Sciatic nerve (tissue), 2 donors: ENCODE measurements around the gene PHACTR3. TPM values are rescaled to one million over a fixed set of nuclear protein-coding genes. Genes with fewer than 3 reads are reported as not detected.
"Not testable (repeated sequence)": the region's sequence is repeated elsewhere in the genome, so short reads cannot be mapped to it uniquely, and the experiment has no call there.

Source experiments
- ATAC-seq: fragments of 200-7000 bp; cut with Tn5 transposase; one replicate; pipeline ENCODE4 v1.9.1; 2020; ENCODE audit warnings: mild to moderate bottlenecking, moderate library complexity
- DNase-seq: peaks from one replicate; pipeline ENCODE4 v3.0.0-alpha.2; 2020; ENCODE audit warnings: low spot score
- intact Hi-C: fragments of 100-400 bp; cut with DNase I; formaldehyde crosslinking; loops from one replicate; pipeline ENCODE4 v1.14.2; 2022
- total RNA-seq: library from RNA; stranded (reverse); fragmentation: NEBNext Ultra II Directional; extraction: Animal tissue kit (Norgen Biotek cat#: 25700); gene quantifications from one replicate; pipeline ENCODE4 v1.2.1, GENCODE V29; 2021
- donor health status: DM: no; HTN: no; CAD: no.
- donor health status: DM: no; HTN: no; CAD: no.

Gene PHACTR3
- total RNA-seq = not detected

GRCh38 chr20:59603781-59604541, at the start of gene PHACTR3:
PHACTR3 (plus strand) TSS chr20:59604540; CDS start chr20:59605015, 475 bp downstream.
- intact Hi-C loops = loop anchor here (10.0 kb wide), 1 partner anchor 151 kb away; no protein-coding TSS in a partner anchor
- ATAC-seq = no peak
- no peak for DNase-seq

DNA sequence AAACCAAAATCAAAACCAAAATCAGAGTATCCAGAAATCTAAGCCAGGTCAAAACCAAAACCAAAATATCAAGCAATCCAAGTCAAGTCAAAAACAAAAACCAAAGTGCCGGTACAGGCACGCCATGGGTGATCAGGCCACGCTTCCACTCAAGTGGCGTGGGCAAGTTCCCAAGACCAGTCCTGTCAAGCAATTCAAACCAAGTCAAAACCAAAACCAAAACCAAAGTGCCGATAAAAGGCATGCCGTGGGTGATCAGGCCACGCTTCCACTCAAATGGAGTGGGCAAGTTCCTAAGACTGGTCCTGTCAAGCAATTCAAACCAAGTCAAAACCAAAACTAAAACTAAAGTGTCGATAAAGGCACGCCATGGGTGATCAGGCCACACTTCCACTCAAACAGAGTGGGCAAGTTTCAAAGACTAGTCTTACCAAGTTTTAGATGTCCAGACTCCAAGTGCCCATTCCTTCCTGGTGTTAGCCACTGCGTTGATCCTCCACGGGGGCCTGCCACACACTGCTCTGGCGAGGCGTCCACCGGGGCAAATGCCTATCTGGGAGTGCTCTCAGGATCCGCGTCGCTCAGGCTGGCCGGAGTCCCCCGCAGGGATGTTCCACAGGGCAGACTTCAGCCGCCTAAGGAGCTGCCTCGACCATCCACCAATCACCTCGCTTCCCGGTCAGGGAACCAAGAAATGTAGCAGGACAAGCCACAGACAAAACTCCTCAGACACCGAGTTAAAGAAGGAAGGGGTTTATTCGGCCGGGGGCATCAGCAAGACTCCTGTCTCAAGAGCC, 46.4 kb upstream of the PHACTR3 start:
- ATAC-seq, DNase-seq, intact Hi-C loops: not testable (repeated sequence)

DNA sequence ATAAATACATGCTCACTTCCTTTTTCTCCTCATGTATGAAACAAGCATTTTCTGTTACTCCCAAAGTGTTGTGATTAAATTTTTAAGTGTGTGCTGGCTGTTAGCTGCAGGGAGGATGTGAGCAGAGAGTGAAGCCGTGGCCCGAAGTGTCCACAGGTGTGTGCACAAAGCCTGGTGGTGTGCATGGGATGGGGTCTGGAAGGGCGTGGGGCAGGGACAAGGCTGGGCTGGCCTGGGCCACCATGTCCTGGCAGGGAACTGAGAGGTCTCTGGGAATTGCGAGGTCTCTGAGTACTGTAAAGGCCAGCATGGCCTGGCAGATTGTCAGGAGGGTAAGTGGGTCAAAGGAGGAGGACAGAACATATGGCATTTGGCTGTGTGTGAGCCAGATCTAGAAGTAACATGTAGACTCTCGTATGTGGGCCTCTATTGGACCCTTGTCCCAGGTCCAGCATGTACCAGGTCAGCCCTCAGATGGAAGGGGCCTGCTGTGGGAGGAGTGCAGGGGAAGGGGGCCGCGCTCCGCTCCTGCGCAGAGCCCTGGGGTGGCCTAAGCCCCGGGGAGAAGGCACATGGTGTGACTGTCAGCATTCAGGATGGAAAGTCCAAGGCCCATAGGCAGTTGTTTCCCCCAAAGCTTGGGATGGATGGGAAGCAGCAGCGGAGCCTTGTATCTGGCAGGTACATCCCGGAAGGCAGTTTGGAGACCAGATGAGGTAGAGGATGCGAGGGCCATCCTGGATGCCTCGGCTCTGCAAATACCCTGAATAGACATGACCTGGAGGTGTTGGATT, 45.1 kb upstream of the PHACTR3 start:
- no peak for ATAC-seq
- intact Hi-C loops = no loop called here
- peak; percentile 41 for DNase-seq

- intact Hi-C loops = no loop called here
- DNase-seq (no peak), ATAC-seq (no peak)
Measured at GRCh38 chr20:59559863-59560262, 44.5 kb upstream of the PHACTR3 start.

GRCh38 chr20:59560588-59561227, 43.6 kb upstream of the PHACTR3 start:
- ATAC-seq = no peak
- intact Hi-C loops = no loop called here
- DNase-seq = peak; percentile 39

GRCh38 chr20:59561228-59561605, 43.1 kb upstream of the PHACTR3 start:
- intact Hi-C loops = no loop called here
- DNase-seq (peak; percentile 42), ATAC-seq (no peak)

DNA sequence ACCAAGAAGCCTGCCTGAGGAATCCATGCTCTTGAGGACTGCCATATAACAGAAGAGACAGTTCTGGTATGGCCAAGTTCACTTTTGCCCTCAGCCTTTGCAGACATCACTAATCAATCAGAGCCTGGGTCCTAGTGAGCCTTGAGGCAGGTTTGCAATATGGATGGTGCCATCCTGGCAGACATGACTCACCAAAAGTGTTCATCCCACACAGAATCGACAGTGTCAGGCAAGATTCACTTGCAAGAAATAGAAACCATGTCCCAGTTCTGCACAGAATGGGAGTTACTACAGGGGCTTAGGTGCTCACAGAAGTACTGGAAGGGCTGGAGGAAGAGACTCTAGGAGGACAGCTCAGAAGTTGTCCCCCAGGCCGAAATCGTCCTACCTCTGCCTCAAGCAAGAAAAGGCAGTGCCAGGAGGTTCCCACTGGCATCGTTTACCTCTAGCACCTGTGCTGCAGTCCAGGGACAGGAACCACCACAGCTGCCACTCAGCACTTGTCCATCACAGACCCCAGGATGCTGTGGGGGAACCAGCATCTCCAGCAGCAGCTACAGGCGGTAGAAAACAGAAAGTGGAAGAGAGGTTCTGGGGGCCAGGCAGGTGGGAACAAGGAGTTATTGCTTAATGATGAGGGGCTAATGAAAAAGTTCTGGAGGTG, 42.6 kb upstream of the PHACTR3 start:
- DNase-seq = no peak
- no peak for ATAC-seq

GRCh38 chr20:59564171-59564570, 40.2 kb upstream of the PHACTR3 start:
- ATAC-seq (peak; percentile 21), DNase-seq (no peak)
- intact Hi-C loops = no loop called here

More for the DNA sequence above, 42.6 kb upstream of the PHACTR3 start:
- intact Hi-C loops = no loop called here

DNA sequence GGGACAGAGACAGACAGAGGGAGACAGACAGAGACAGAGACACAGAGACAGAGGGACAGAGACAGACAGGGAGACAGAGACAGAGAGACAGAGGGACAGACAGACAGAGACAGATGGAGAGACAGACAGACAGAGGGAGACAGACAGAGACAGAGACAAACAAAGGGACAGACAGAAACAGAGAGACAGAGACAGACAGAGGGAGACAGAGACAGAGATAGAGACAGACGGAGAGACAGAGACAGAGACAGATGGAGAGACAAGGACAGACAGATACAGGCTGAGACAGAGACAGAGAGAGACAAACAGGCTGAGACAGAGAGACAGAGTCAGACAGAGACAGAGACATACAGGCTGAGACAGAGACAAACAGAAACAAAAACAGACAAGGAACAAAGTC, 39.4 kb upstream of the PHACTR3 start:
- intact Hi-C loops = no loop called here
- ATAC-seq (no peak), DNase-seq (no peak)

DNA sequence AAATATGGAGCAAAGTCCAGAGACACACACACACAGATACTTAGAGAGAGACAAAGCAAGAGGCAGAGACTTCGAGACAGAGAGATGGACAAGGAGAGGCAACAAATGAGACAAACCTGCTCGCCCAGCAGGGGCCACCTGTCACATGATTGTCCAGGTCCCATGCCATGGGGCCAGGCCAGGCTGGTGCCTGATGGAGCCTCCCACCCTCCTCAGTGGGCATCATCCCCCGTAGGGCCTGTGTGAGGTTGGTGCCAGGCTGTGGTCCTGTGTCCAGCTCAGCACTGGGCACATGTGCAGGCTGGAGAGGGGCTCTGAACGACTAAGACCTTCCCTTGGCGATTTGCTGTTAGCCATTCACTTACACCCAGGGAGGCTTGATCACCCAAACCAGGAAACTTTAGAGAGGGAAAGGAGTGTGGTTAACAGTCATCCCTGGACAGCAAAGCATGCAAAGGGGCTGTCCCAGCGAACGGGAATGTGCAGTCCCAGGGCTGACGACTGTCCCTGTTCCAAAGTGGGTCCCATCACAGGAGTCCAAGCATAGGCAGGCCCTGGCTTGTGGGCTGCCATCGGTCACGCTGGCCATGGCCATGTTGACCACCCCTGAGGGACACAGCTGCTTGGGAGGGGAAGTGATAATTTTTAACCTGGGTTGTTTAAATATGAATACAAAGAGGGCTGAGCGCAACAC, 38.4 kb upstream of the PHACTR3 start:
- no peak for DNase-seq
- no peak for ATAC-seq
- intact Hi-C loops = no loop called here

GRCh38 chr20:59566631-59567524, 37.5 kb upstream of the PHACTR3 start:
- intact Hi-C loops = no loop called here
- DNase-seq (no peak), ATAC-seq (no peak)

- DNase-seq (no peak), ATAC-seq (no peak)
- intact Hi-C loops = no loop called here
Measured at GRCh38 chr20:59567585-59568508, 36.5 kb upstream of the PHACTR3 start.

DNA sequence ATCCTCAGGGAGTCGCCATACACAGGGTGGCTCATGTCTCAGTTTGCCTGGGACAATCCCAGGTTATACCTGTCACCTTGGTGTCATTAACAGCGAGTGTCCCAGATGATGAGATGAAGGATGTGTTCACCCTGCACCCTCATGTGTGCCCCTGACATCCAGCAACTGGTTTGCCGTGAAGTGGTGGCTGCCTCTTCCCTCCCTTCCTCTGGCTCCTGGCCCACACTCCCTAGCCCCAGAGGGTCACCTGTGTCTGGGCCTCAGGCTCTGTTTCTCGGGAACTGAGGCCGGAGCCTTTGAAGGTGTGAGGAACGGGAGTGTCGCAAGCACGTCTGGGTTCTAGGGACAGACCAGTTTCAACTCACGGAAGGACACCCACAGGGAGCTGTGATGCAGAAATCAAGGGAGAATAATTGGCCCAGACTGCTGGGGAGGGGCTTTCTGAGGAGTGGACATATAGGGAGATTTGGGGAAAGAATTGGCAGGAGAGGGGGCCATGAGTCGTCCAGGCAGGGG, 35.8 kb upstream of the PHACTR3 start:
- intact Hi-C loops = no loop called here
- no peak for DNase-seq
- no peak for ATAC-seq

DNA sequence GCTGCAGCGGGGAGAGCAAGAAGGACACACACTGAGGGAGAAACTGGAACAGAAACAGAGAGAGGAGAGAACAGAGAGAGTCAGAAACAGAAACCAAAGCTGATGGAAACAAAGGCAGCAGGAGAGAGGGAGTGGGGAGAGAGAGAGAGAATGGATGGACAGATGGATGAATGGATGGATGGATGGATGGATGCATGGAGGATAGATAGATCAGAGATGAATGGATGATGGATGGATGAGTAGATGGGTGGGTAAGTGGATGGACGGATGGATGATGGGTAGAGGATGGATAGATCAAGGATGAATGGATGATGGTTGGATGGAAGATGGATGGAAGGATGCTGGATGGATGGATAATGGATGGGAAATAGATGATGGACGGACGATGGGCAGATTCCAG, 35.0 kb upstream of the PHACTR3 start:
- intact Hi-C loops = no loop called here
- ATAC-seq (no peak), DNase-seq (no peak)

DNA sequence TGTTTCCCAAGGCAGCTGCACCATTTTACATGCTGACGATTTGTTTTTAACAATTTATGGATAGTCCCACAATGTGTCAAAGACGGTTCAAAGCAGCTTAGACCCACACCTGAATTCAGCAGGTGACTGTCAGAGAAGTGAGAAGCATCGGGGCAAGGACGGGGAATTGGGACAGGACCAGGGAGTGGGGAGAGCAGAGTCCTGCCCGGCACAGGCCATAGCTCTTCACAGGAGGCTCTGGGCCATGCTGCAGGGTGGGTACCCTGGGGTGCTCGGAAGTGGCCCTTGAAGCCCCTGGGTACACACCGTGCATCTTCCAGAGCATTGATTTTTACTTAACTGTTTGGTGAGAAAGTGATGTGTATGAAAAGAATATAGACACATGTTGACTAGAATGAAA, 33.2 kb upstream of the PHACTR3 start:
- intact Hi-C loops = loop anchor here (10.0 kb wide), 1 partner anchor 184 kb away; no protein-coding TSS in a partner anchor
- DNase-seq (no peak), ATAC-seq (no peak)
